Mesenchymal stem cell (in vitro differentiated cells and primary cell): ENCODE results near the gene DIP2C.
"Not testable (repeated sequence)": the region's sequence is repeated elsewhere in the genome, so short reads cannot be mapped to it uniquely, and the experiment has no call there.

Source experiments
- DNase-seq: peaks from one replicate; pipeline ENCODE4 v3.0.0-alpha.2; 2013
- H2AFZ ChIP-seq: one replicate; pipeline ENCODE4 v1.6.1; 2013; ENCODE audit warnings: low read depth, mild to moderate bottlenecking, control low read depth, inconsistent platforms, low read length, moderate library complexity
- H2AK5ac ChIP-seq: 2 replicates; pipeline ENCODE4 v1.6.1; 2013; ENCODE audit warnings: low read length, moderate library complexity, mild to moderate bottlenecking, inconsistent platforms; ENCODE audit not compliant: severe bottlenecking
- H2BK120ac ChIP-seq: one replicate; pipeline ENCODE4 v1.6.1; 2013; ENCODE audit warnings: low read depth, mild to moderate bottlenecking, inconsistent platforms, low read length, moderate library complexity
- H2BK12ac ChIP-seq, 2 experiments: one replicate each; pipeline ENCODE4 v1.6.1; 2013; ENCODE audit warnings: inconsistent platforms in 2 of 2, low read length in 2 of 2, mild to moderate bottlenecking in 2 of 2, moderate library complexity in 2 of 2, control low read depth in 1 of 2
- H2BK15ac ChIP-seq: one replicate; pipeline ENCODE4 v1.6.1; 2013; ENCODE audit warnings: mild to moderate bottlenecking, low read depth, inconsistent platforms; ENCODE audit not compliant: poor library complexity, severe bottlenecking
- H2BK5ac ChIP-seq: 2 replicates; pipeline ENCODE4 v1.6.1; 2013; ENCODE audit warnings: low read depth, mild to moderate bottlenecking, low read length, control low read depth, inconsistent platforms; ENCODE audit not compliant: poor library complexity, severe bottlenecking
- H3K14ac ChIP-seq, 2 experiments: one replicate each; pipeline ENCODE4 v1.6.1; 2013; ENCODE audit warnings: inconsistent platforms in 2 of 2, low read length in 2 of 2, control low read depth in 1 of 2, mild to moderate bottlenecking in 1 of 2, moderate library complexity in 1 of 2
- H3K18ac ChIP-seq, 2 experiments: one replicate each; pipeline ENCODE4 v1.6.1; 2013; ENCODE audit warnings: inconsistent platforms in 2 of 2, low read length in 2 of 2, control low read depth in 1 of 2, low read depth in 1 of 2, mild to moderate bottlenecking in 1 of 2
- H3K23ac ChIP-seq, 2 experiments: one replicate each; pipeline ENCODE4 v1.6.1; 2013; ENCODE audit warnings: inconsistent platforms in 2 of 2, low read length in 2 of 2, mild to moderate bottlenecking in 2 of 2, moderate library complexity in 2 of 2, control low read depth in 1 of 2
- H3K27ac ChIP-seq: 2 replicates; pipeline ENCODE4 v1.5.1; 2013; ENCODE audit warnings: mild to moderate bottlenecking, moderate library complexity, low read length, control low read depth, inconsistent platforms; ENCODE audit not compliant: poor library complexity, severe bottlenecking
- H3K27me3 ChIP-seq, 2 experiments: 2 replicates each; pipeline versions ENCODE4 v1.6.1 to v1.7.0; 2013; ENCODE audit warnings: low read length in 2 of 2, mild to moderate bottlenecking in 2 of 2, moderate library complexity in 2 of 2, control low read depth in 1 of 2, inconsistent platforms in 1 of 2; ENCODE audit not compliant: control insufficient read depth in 1 of 2, insufficient read depth in 1 of 2
- H3K36me3 ChIP-seq, 2 experiments: 2 replicates each; pipeline versions ENCODE4 v1.6.1 to v1.7.0; 2013; ENCODE audit warnings: low read length in 2 of 2, control low read depth in 1 of 2, inconsistent platforms in 1 of 2, low read depth in 1 of 2, mild to moderate bottlenecking in 1 of 2; ENCODE audit not compliant: insufficient read depth in 2 of 2, control insufficient read depth in 1 of 2
- H3K4ac ChIP-seq, 2 experiments: one replicate each; pipeline ENCODE4 v1.6.1; 2013; ENCODE audit warnings: inconsistent platforms in 2 of 2, low read length in 2 of 2, mild to moderate bottlenecking in 2 of 2, moderate library complexity in 2 of 2, control low read depth in 1 of 2, low read depth in 1 of 2
- H3K4me1 ChIP-seq: 2 replicates; pipeline ENCODE4 v1.6.1; 2013; ENCODE audit warnings: low read depth, low read length, control low read depth; ENCODE audit not compliant: control insufficient read depth, insufficient read depth
- H3K4me2 ChIP-seq: 2 replicates; pipeline ENCODE4 v1.6.1; 2013; ENCODE audit warnings: low read length, mild to moderate bottlenecking, inconsistent platforms; ENCODE audit not compliant: poor library complexity, severe bottlenecking
- H3K4me3 ChIP-seq, 2 experiments: 2 replicates each; pipeline versions ENCODE4 v1.5.1 to v1.7.0; 2013; ENCODE audit warnings: low read length in 2 of 2, mild to moderate bottlenecking in 2 of 2, control low read depth in 1 of 2, low read depth in 1 of 2; ENCODE audit not compliant: insufficient read depth in 1 of 2
- H3K79me1 ChIP-seq: replicated peaks from 2 replicates; pipeline ENCODE4 v1.6.1; 2013; ENCODE audit warnings: mild to moderate bottlenecking, control low read depth, low read length, inconsistent platforms; ENCODE audit not compliant: poor library complexity, severe bottlenecking
- H3K9ac ChIP-seq: 2 replicates; pipeline ENCODE4 v1.7.0; 2013; ENCODE audit warnings: mild to moderate bottlenecking, low read length, moderate library complexity
- H3K9me3 ChIP-seq: 2 replicates; pipeline ENCODE4 v1.7.0; 2013; ENCODE audit warnings: mild to moderate bottlenecking, low read length; ENCODE audit not compliant: control insufficient read depth
- H4K8ac ChIP-seq: one replicate; pipeline ENCODE4 v1.6.1; 2013; ENCODE audit warnings: inconsistent platforms, mild to moderate bottlenecking, low read length, moderate library complexity
- H4K91ac ChIP-seq: one replicate; pipeline ENCODE4 v1.6.1; 2013; ENCODE audit warnings: mild to moderate bottlenecking, low read length, inconsistent platforms
- WGBS: methylation state at CpG from one replicate; pipeline ENCODE4 v1.1.7; 2013; ENCODE audit warnings: mixed read lengths; 5-methylcytosine and 5-hydroxymethylcytosine counted together

DIP2C gene

DNA sequence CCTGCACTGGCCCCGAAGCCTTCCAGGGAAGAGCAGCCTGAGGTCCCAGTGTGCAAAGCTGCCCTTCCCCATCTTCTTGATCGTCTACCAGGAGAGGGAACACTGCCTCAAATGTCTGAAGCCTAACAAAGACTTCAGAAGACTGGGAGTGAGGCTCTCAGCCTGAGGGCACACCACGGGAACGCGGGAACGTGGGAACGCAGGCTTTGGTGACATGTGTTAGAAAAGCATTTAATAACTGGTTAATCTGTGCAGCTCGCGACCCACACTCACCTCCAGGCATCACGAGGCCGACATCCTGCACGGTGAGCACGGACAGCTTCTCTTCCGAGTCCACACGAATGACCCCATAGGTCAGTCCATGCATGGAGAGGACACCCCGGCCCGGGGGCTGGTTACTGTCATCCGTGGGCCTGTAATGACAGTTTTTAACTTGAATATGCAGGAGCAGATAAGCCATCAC, 320.2 kb downstream of the DIP2C start:
- H4K91ac ChIP-seq: no peak overlapping the region
- H3K18ac ChIP-seq: peak overlapping the region in 1 of 2 experiments; percentile 28
- no peak overlapping the region for H3K9ac ChIP-seq
- no peak overlapping the region for H2BK15ac ChIP-seq
- H3K23ac ChIP-seq: no peak overlapping the region
- H3K4me2 ChIP-seq: no peak overlapping the region
- no peak overlapping the region for H2BK5ac ChIP-seq
- peaks cover 39% of the 10 kb centered on the region for H3K4me1 ChIP-seq
- peak overlapping the region in 1 of 2 experiments; percentile 32 for H3K4ac ChIP-seq
- 91% methylated on average over 18 of the region's 18 CpGs for WGBS
- no peak overlapping the region for H3K4me3 ChIP-seq
- DNase-seq: no peak
- H3K9me3 ChIP-seq: no peaks in the 10 kb centered on the region
- H2AK5ac ChIP-seq: peak overlapping the region; percentile 72
- H3K27ac ChIP-seq: peak overlapping the region; percentile 90
- no peak overlapping the region for H2AFZ ChIP-seq
- peak overlapping the region in 1 of 2 experiments; percentile 38 for H3K14ac ChIP-seq
- H3K79me1 ChIP-seq: peaks cover 16% of the 10 kb centered on the region
- no peak overlapping the region for H2BK12ac ChIP-seq
- H4K8ac ChIP-seq: no peak overlapping the region
- peaks cover 44 to 46% of the 10 kb centered on the region in 2 experiments for H3K36me3 ChIP-seq
- H3K27me3 ChIP-seq: no peaks in the 10 kb centered on the region
- no peak overlapping the region for H2BK120ac ChIP-seq

DNA sequence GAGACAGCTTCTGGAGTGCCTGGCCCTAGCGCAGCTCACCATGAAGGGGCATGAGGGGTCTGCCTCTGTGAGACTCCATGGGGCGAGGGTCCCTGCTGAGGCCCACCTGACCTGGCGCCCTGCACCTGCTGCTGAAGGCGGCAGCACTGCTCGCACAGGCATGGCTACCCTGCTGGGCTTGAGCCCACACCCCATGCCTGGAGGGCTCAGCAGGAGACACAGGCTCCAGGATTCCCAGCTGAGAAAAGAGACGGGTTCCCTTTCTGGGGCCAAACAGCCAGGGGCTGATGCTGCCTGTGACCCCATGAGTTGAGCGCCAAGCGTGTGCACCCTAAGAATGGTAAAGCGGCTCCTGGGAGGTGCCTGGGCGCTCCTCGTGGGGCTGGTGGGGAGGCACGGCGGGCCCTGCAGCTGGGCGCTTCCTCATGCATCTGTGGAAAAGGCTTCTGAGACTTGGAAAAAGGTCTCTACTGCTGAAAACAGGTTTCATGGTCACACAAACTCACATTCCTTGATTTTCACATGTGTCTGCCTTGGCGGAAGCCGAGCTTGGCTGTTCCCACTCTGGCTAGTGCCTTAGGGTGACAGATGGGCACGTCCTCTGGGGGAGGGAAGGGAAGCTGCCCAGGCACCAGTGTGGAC, 320.8 kb downstream of the DIP2C start:
- Histone ChIP-seq H2BK120ac (no peak overlapping the region), H3K36me3 (peaks cover 45 to 51% of the 10 kb centered on the region in 2 experiments), H3K23ac (no peak overlapping the region), H4K8ac (no peak overlapping the region), H3K18ac (no peak overlapping the region), H3K9ac (no peak overlapping the region), H2BK5ac (no peak overlapping the region), H3K27ac (no peak overlapping the region), H4K91ac (no peak overlapping the region), H3K14ac (no peak overlapping the region), H2AFZ (no peak overlapping the region), H3K4me1 (peaks cover 39% of the 10 kb centered on the region), H2AK5ac (peak overlapping the region; percentile 72), H3K4me3 (no peak overlapping the region), H2BK12ac (no peak overlapping the region), H3K27me3 (no peaks in the 10 kb centered on the region), H3K4me2 (no peak overlapping the region), H3K9me3 (no peaks in the 10 kb centered on the region), H3K79me1 (peaks cover 16% of the 10 kb centered on the region), H3K4ac (no peak overlapping the region), H2BK15ac (no peak overlapping the region)
- no peak for DNase-seq
- WGBS: 96% methylated on average over 13 of the region's 17 CpGs

DNA sequence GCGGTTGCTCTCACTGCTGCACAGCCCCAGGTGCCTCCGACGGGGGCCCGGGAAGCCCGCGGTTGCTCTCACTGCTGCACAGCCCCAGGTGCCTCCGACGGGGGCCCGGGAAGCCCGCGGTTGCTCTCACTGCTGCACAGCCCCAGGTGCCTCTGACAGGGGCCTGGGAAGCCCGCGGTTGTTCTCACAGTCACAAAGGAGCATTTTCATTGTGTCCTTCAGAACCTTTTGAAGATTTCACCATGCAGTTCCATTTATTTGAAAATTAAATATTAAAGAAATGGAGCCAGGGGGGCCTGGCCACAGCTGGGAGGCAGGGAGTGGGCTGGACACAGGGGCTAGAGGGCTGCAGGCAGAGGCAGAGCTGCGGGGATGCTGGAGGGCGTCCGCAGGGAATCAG, 321.4 kb downstream of the DIP2C start:
- not testable (repeated sequence) for H3K4ac ChIP-seq, DNase-seq, H2BK120ac ChIP-seq, H2AFZ ChIP-seq, H3K14ac ChIP-seq, H3K9me3 ChIP-seq, H4K91ac ChIP-seq, H3K9ac ChIP-seq, H3K27ac ChIP-seq, H4K8ac ChIP-seq, H2BK15ac ChIP-seq, H3K23ac ChIP-seq, H3K27me3 ChIP-seq, H3K18ac ChIP-seq, H2BK5ac ChIP-seq, H3K4me2 ChIP-seq, H3K4me3 ChIP-seq, H2BK12ac ChIP-seq
- Histone ChIP-seq H3K79me1 (peaks cover 17% of the 10 kb centered on the region), H2AK5ac (peak overlapping the region; percentile 66), H3K36me3 (peaks cover 50 to 57% of the 10 kb centered on the region in 2 experiments), H3K4me1 (peaks cover 39% of the 10 kb centered on the region)
- 96% methylated on average over 8 of the region's 16 CpGs for WGBS

DNA sequence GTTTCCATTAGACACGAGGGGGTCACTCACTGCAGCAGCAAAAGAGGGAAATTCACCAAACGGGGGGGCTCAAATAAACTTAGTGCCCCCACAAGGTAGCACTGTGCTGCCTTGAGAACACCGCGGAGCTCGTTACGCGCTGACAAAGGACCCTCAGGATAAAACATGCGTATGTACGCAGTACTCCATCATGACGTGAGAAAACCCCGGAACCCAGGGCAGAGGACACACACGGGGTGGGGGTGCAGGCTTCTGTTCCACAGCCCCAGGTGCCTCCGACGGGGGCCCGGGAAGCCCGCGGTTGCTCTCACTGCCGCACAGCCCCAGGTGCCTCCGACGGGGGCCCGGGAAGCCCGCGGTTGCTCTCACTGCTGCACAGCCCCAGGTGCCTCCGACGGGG, 321.8 kb downstream of the DIP2C start:
- Histone ChIP-seq H3K9me3 (no peaks in the 10 kb centered on the region), H4K91ac (no peak overlapping the region), H2AK5ac (no peak overlapping the region), H3K27me3 (no peaks in the 10 kb centered on the region), H2BK12ac (no peak overlapping the region), H3K4me2 (no peak overlapping the region), H3K23ac (no peak overlapping the region), H3K9ac (no peak overlapping the region), H3K4ac (no peak overlapping the region), H2BK5ac (no peak overlapping the region), H4K8ac (no peak overlapping the region), H3K14ac (no peak overlapping the region), H3K4me1 (peaks cover 37% of the 10 kb centered on the region), H3K4me3 (no peak overlapping the region), H2BK120ac (no peak overlapping the region), H3K27ac (no peak overlapping the region), H2AFZ (no peak overlapping the region), H3K36me3 (peaks cover 53 to 61% of the 10 kb centered on the region in 2 experiments), H3K79me1 (peaks cover 19% of the 10 kb centered on the region), H3K18ac (no peak overlapping the region), H2BK15ac (no peak overlapping the region)
- WGBS: 96% methylated on average over 10 of the region's 25 CpGs
- DNase-seq: no peak
